ENCODE measurements around the gene TRIM69.
"Not testable (repeated sequence)": the region's sequence is repeated elsewhere in the genome, so short reads cannot be mapped to it uniquely, and the experiment has no call there.

The TRIM69 gene

DNA sequence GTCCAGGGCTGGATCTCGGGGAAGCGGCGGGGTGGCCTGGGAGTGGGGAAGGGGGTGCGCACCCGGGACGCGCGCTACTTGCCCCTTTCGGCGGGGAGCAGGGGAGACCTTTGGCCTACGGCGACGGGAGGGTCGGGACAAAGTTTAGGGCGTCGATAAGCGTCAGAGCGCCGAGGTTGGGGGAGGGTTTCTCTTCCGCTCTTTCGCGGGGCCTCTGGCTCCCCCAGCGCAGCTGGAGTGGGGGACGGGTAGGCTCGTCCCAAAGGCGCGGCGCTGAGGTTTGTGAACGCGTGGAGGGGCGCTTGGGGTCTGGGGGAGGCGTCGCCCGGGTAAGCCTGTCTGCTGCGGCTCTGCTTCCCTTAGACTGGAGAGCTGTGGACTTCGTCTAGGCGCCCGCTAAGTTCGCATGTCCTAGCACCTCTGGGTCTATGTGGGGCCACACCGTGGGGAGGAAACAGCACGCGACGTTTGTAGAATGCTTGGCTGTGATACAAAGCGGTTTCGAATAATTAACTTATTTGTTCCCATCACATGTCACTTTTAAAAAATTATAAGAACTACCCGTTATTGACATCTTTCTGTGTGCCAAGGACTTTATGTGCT lies 24.5 kb upstream of the TRIM69 start:
- Mint-ChIP-seq H3K9me3 (no peaks in the 10 kb centered on the region), H3K4me3 (peak overlapping the region; percentile 99), H3K27me3 (no peaks in the 10 kb centered on the region), H3K27ac (peak overlapping the region; percentile 100), H3K36me3 (ENCODE audit: low read depth) (peaks cover 65% of the 10 kb centered on the region), H3K4me1 (peaks cover 54% of the 10 kb centered on the region)
- DNase-seq, result peak; percentile 52
- peak; percentile 26 for ATAC-seq

DNA sequence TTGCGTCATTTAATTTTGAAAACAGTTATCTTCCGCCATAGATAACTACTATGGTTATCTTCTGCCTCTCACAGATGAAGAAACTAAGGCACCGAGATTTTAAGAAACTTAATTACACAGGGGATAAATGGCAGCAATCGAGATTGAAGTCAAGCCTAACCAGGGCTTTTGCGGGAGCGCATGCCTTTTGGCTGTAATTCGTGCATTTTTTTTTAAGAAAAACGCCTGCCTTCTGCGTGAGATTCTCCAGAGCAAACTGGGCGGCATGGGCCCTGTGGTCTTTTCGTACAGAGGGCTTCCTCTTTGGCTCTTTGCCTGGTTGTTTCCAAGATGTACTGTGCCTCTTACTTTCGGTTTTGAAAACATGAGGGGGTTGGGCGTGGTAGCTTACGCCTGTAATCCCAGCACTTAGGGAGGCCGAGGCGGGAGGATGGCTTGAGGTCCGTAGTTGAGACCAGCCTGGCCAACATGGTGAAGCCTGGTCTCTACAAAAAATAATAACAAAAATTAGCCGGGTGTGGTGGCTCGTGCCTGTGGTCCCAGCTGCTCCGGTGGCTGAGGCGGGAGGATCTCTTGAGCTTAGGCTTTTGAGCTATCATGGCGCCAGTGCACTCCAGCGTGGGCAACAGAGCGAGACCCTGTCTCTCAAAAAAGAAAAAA lies 23.9 kb upstream of the TRIM69 start:
- Mint-ChIP-seq H3K4me1 (peaks cover 61% of the 10 kb centered on the region), H3K27ac (peak overlapping the region; percentile 100), H3K9me3 (no peaks in the 10 kb centered on the region), H3K36me3 (ENCODE audit: low read depth) (peaks cover 71% of the 10 kb centered on the region), H3K27me3 (no peaks in the 10 kb centered on the region), H3K4me3 (peak overlapping the region; percentile 99)
- peak; percentile 62 for DNase-seq
- peak; percentile 50 for ATAC-seq

DNA sequence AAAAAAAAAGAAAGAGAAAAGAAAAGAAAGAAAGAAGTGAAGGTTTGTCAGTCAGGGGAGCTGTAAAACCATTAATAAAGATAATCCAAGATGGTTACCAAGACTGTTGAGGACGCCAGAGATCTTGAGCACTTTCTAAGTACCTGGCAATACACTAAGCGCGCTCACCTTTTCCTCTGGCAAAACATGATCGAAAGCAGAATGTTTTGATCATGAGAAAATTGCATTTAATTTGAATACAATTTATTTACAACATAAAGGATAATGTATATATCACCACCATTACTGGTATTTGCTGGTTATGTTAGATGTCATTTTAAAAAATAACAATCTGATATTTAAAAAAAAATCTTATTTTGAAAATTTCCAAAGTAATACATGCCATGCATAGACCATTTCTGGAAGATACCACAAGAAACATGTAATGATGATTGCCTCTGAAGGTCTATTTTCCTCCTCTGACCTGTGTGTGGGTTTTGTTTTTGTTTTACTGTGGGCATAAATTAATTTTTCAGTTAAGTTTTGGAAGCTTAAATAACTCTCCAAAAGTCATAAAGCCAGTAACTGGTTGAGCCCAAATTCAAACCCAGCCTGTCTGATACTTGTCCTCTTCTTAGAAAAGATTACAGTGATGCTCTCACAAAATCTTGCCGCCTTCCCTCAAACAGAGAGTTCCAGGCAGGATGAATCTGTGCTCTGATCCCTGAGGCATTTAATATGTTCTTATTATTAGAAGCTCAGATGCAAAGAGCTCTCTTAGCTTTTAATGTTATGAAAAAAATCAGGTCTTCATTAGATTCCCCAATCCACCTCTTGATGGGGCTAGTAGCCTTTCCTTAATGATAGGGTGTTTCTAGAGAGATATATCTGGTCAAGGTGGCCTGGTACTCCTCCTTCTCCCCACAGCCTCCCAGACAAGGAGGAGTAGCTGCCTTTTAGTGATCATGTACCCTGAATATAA lies 23.0 kb upstream of the TRIM69 start:
- no peak for ATAC-seq
- DNase-seq, result no peak
- H3K36me3 Mint-ChIP-seq (ENCODE audit: low read depth), result peaks cover 76% of the 10 kb centered on the region
- peaks cover 69% of the 10 kb centered on the region for H3K4me1 Mint-ChIP-seq
- no peaks in the 10 kb centered on the region for H3K27me3 Mint-ChIP-seq
- H3K4me3 Mint-ChIP-seq, result peak overlapping the region; percentile 99
- H3K27ac Mint-ChIP-seq, result peak overlapping the region; percentile 100
- no peaks in the 10 kb centered on the region for H3K9me3 Mint-ChIP-seq

DNA sequence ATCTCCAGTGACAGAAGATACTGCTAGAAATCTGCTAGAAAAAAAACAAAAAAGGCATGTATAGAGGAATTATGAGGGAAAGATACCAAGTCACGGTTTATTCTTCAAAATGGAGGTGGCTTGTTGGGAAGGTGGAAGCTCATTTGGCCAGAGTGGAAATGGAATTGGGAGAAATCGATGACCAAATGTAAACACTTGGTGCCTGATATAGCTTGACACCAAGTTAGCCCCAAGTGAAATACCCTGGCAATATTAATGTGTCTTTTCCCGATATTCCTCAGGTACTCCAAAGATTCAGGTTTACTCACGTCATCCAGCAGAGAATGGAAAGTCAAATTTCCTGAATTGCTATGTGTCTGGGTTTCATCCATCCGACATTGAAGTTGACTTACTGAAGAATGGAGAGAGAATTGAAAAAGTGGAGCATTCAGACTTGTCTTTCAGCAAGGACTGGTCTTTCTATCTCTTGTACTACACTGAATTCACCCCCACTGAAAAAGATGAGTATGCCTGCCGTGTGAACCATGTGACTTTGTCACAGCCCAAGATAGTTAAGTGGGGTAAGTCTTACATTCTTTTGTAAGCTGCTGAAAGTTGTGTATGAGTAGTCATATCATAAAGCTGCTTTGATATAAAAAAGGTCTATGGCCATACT lies 21.1 kb upstream of the TRIM69 start:
- Mint-ChIP-seq H3K27ac (peak overlapping the region; percentile 100), H3K4me3 (peak overlapping the region; percentile 99), H3K9me3 (no peaks in the 10 kb centered on the region), H3K36me3 (ENCODE audit: low read depth) (peaks cover 82% of the 10 kb centered on the region), H3K27me3 (no peaks in the 10 kb centered on the region), H3K4me1 (peaks cover 70% of the 10 kb centered on the region)
- no peak for ATAC-seq
- DNase-seq, result no peak

DNA sequence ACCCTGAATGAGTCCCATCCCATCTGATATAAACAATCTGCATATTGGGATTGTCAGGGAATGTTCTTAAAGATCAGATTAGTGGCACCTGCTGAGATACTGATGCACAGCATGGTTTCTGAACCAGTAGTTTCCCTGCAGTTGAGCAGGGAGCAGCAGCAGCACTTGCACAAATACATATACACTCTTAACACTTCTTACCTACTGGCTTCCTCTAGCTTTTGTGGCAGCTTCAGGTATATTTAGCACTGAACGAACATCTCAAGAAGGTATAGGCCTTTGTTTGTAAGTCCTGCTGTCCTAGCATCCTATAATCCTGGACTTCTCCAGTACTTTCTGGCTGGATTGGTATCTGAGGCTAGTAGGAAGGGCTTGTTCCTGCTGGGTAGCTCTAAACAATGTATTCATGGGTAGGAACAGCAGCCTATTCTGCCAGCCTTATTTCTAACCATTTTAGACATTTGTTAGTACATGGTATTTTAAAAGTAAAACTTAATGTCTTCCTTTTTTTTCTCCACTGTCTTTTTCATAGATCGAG lies 20.5 kb upstream of the TRIM69 start:
- peak overlapping the region; percentile 99 for H3K4me3 Mint-ChIP-seq
- H3K4me1 Mint-ChIP-seq, result peaks cover 73% of the 10 kb centered on the region
- no peak for ATAC-seq
- no peaks in the 10 kb centered on the region for H3K27me3 Mint-ChIP-seq
- no peaks in the 10 kb centered on the region for H3K9me3 Mint-ChIP-seq
- peak overlapping the region; percentile 100 for H3K27ac Mint-ChIP-seq
- H3K36me3 Mint-ChIP-seq (ENCODE audit: low read depth), result peaks cover 82% of the 10 kb centered on the region
- DNase-seq, result no peak

DNA sequence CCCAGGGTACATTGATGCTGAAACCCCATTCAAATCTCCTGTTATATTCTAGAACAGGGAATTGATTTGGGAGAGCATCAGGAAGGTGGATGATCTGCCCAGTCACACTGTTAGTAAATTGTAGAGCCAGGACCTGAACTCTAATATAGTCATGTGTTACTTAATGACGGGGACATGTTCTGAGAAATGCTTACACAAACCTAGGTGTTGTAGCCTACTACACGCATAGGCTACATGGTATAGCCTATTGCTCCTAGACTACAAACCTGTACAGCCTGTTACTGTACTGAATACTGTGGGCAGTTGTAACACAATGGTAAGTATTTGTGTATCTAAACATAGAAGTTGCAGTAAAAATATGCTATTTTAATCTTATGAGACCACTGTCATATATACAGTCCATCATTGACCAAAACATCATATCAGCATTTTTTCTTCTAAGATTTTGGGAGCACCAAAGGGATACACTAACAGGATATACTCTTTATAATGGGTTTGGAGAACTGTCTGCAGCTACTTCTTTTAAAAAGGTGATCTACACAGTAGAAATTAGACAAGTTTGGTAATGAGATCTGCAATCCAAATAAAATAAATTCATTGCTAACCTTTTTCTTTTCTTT lies 19.2 kb upstream of the TRIM69 start:
- Mint-ChIP-seq H3K36me3 (ENCODE audit: low read depth) (peaks cover 73% of the 10 kb centered on the region), H3K27me3 (no peaks in the 10 kb centered on the region), H3K4me3 (peak overlapping the region; percentile 99), H3K4me1 (peaks cover 80% of the 10 kb centered on the region), H3K27ac (peak overlapping the region; percentile 100), H3K9me3 (no peaks in the 10 kb centered on the region)
- DNase-seq (no peak), ATAC-seq (no peak)

DNA sequence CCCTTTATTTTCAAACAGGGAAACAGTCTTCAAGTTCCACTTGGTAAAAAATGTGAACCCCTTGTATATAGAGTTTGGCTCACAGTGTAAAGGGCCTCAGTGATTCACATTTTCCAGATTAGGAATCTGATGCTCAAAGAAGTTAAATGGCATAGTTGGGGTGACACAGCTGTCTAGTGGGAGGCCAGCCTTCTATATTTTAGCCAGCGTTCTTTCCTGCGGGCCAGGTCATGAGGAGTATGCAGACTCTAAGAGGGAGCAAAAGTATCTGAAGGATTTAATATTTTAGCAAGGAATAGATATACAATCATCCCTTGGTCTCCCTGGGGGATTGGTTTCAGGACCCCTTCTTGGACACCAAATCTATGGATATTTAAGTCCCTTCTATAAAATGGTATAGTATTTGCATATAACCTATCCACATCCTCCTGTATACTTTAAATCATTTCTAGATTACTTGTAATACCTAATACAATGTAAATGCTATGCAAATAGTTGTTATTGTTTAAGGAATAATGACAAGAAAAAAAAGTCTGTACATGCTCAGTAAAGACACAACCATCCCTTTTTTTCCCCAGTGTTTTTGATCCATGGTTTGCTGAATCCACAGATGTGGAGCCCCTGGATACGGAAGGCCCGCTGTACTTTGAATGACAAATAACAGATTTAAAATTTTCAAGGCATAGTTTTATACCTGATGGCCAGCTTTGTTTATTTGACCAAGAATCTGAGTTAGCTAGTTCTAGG lies 18.0 kb upstream of the TRIM69 start:
- peak overlapping the region; percentile 100 for H3K27ac Mint-ChIP-seq
- H3K9me3 Mint-ChIP-seq, result no peaks in the 10 kb centered on the region
- ATAC-seq (peak; percentile 49), DNase-seq (no peak)
- peaks cover 61% of the 10 kb centered on the region for H3K36me3 Mint-ChIP-seq (ENCODE audit: low read depth)
- H3K27me3 Mint-ChIP-seq, result no peaks in the 10 kb centered on the region
- H3K4me3 Mint-ChIP-seq, result peak overlapping the region; percentile 99
- H3K4me1 Mint-ChIP-seq, result peaks cover 84% of the 10 kb centered on the region

DNA sequence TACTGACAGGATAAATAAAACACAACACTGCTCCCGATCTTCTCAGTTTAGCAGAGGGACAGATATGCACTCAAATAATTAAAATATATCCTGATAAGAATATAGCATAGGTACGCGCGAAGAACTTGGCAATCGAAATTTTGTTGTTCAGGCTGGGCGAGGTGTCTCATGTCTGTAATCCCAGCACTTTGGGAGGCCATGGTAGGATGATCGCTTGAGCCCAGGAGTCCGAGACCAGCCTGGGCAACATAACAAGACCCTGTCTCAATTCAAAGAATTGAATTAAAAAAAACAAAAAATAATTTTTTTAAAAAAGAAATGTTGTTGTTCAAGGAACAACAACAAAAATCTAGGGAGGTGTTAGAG lies 17.4 kb upstream of the TRIM69 start:
- H3K4me3 Mint-ChIP-seq, result peak overlapping the region; percentile 49
- no peaks in the 10 kb centered on the region for H3K9me3 Mint-ChIP-seq
- H3K27ac Mint-ChIP-seq, result peak overlapping the region; percentile 100
- H3K27me3 Mint-ChIP-seq, result no peaks in the 10 kb centered on the region
- peaks cover 90% of the 10 kb centered on the region for H3K4me1 Mint-ChIP-seq
- peaks cover 55% of the 10 kb centered on the region for H3K36me3 Mint-ChIP-seq (ENCODE audit: low read depth)
- no peak for ATAC-seq
- DNase-seq, result no peak

DNA sequence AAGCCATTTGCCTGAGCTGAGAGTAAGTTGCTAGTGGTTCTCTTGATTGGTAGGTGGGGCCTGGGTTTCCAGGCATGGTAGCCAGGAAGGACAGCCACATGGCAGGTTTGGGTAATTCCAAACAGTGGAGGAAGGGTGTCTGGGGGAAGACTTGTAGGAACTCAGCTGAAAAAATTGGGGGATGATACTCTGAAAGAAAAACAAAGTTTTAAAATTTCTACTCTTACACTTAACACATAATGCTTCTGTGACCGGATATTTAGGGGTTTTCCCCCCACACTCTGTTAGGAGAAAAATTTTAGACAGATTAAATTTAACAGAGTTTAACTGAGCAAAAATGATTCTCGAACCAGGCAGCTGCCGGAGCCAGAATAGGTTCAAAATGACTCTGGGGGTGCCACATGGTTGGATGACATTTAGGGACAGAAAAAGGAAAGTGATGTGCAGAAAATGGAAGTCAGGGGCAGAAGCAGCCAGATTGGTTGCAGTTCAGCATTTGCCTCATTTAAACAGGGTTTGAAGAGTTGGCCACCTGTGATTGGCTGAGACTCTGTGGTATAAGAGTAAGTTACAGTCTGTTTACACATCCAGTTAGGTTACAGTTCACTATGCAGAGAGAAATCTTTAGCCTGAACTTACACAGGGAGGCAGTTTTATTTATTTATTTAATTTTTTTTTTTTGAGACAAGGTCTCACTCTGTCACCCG lies 16.9 kb upstream of the TRIM69 start:
- H3K4me1 Mint-ChIP-seq, result peaks cover 92% of the 10 kb centered on the region
- peaks cover 52% of the 10 kb centered on the region for H3K36me3 Mint-ChIP-seq (ENCODE audit: low read depth)
- no peaks in the 10 kb centered on the region for H3K9me3 Mint-ChIP-seq
- peak overlapping the region; percentile 49 for H3K4me3 Mint-ChIP-seq
- ATAC-seq (peak; percentile 72), DNase-seq (peak; percentile 67)
- peak overlapping the region; percentile 100 for H3K27ac Mint-ChIP-seq
- H3K27me3 Mint-ChIP-seq, result no peaks in the 10 kb centered on the region

DNA sequence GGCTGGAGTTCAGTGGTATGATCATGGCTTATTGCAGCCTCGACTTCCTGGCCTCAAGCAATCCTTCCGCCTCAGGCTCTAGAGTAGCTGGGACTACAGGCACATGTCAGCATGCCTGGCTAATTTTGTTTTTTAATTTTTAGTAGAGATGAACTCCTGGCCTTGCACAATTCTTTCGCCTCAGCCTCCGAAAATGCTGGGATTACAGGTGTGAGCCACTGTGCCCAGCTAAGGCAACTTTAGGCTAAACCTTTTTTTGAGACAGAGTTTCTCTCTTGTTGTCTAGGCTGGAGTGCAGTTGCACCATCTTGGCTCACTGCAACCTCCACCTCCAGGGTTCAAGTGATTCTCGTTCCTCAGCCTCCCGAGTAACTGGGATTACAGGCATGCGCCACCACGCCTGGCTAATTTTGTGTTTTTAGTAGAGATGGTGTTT lies 16.3 kb upstream of the TRIM69 start:
- H3K36me3 Mint-ChIP-seq (ENCODE audit: low read depth), result peaks cover 47% of the 10 kb centered on the region
- peak overlapping the region; percentile 100 for H3K27ac Mint-ChIP-seq
- H3K4me3 Mint-ChIP-seq, H3K9me3 Mint-ChIP-seq, H3K27me3 Mint-ChIP-seq, ATAC-seq: not testable (repeated sequence)
- peaks cover 94% of the 10 kb centered on the region for H3K4me1 Mint-ChIP-seq
- DNase-seq, result peak; percentile 36

DNA sequence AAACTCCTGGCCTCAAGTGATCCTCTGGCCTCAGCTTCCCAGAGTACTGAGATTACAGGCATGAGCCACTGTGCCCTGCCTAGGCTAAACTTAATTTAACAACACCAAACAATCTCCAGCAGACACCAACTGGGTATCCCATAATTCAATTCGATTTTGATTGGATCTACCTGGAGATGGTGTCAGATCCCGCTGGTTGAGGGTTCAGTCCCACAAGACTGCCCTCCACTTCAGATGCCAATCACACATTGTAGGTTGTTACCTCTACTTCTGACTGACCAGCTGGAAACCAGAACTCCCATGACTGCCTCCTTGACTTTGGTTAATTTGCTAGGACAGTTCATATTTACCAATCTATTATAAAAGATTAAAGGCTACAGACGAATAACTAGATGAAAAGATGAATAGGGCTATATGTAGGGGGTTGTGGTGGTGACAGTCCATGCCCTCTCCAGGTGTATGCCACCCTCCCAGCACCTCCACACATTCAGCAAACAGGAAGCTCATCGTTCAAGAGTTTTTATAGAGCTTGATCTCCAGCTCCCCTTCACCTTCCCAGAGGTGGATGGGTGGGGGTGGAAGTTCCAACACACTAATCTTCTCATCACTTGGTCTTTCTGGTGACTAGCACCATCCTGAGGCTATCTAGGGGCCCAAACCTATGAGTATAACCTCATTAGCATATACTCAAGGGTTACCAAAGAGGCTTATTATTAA lies 15.7 kb upstream of the TRIM69 start:
- Mint-ChIP-seq H3K4me1 (peaks cover 93% of the 10 kb centered on the region), H3K36me3 (ENCODE audit: low read depth) (peaks cover 41% of the 10 kb centered on the region), H3K9me3 (no peaks in the 10 kb centered on the region), H3K27ac (peak overlapping the region; percentile 100), H3K27me3 (no peaks in the 10 kb centered on the region), H3K4me3 (no peak overlapping the region)
- ATAC-seq (peak; percentile 10), DNase-seq (no peak)

DNA sequence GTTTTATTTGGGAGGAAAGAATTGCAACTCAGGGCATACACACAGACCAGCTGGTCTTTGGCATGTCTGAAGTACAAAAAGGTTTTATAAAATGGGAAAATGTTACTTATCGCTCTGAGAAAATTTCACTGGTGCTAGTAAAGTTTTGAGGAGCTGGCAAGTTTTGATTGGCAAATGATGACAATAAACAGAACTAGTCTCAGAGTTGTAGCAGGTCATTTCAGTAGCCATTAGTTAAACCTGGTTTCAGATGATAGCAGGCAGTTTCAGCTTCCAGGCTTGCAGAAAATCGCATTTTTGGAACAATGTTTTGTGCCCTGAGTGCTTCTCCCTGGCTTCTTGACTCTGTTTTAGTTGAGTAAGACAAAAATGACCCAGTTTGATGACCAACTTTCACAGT lies 14.3 kb upstream of the TRIM69 start:
- no peaks in the 10 kb centered on the region for H3K27me3 Mint-ChIP-seq
- peaks cover 27% of the 10 kb centered on the region for H3K36me3 Mint-ChIP-seq (ENCODE audit: low read depth)
- H3K4me1 Mint-ChIP-seq, result peaks cover 93% of the 10 kb centered on the region
- ATAC-seq (no peak), DNase-seq (no peak)
- H3K4me3 Mint-ChIP-seq, result no peak overlapping the region
- H3K27ac Mint-ChIP-seq, result peak overlapping the region; percentile 100
- H3K9me3 Mint-ChIP-seq, result no peaks in the 10 kb centered on the region

Data from activated naive CD8-positive, alpha-beta T cell treated with anti-CD3 and anti-CD28 coated beads, Interleukin-2, amount 50 U/mL, for 24 hours (primary cell).